Measurements from ENCODE around the gene TM4SF20.
"Not testable (repeated sequence)": the region's sequence is repeated elsewhere in the genome, so short reads cannot be mapped to it uniquely, and the experiment has no call there.

TM4SF20 gene

DNA sequence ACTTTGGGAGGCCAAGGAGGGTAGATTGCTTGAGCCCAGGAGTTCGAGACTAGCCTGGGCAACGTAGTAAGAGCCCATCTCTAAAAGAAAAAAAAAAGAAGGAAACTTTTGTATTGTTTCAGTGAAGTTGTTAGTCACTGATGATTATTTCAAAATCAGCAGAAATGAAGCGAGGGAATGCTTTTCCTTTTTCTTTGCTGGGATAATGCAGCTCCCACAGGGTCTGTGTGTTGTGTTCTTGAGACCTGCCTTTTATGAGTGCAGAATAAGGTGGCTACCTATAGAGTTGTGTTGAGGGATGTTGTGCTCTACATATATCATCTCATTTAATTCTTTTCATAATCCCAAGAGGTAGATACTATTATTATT lies 11.7 kb downstream of the TM4SF20 start:
- DNase-seq (ENCODE audit: low read depth in 2 of 2): no peak

DNA sequence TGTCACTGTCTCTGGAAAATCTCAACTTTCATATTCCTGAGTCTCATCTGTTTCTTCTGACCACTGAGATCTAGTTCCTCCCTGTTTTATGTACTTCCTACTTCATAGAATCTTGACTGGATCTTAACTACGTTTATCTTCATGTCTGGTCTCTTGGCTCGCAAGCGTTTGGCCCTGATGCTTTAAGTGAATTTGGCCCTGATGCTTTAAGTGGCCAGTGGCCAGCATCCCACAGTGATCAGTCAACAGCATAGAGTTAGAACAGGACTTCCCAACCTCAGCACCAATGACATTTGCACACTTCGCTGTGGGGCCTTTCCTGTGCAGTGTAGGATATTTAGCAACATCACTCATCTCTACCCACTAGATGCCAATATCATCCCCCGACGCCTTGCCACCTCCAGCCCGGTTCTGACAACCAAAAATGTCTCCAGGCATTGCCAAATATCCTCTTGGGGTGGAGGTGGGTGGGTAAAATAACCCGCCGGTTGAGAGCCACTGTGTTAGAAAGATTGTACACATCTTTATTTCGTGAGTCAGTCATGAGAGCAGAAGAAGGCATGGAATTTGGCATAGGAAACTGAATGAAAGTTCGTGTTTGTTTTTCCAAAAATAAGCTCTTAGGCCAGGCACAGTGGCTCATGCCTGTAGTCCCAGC lies 12.2 kb downstream of the TM4SF20 start:
- no peak for DNase-seq (ENCODE audit: low read depth in 2 of 2)

DNA sequence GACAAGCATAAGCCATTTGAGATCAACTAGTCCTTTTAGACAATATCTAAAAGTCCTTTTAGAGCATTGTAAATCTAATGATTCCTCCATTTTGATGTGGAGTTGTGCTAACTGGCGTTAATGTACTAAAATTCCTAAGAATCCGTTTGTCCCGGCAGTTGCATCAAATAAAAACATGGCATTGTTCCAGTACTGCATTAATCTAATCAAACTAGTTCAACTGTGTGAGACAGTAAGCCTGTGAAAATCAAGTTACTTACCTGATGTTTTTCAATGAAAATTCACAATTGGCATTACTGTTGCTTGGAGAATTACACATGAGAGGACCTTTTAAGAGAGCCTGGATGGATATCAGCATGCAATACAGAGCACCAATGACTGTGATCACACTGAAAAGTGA lies 13.3 kb downstream of the TM4SF20 start:
- DNase-seq (ENCODE audit: low read depth in 2 of 2): no peak

DNA sequence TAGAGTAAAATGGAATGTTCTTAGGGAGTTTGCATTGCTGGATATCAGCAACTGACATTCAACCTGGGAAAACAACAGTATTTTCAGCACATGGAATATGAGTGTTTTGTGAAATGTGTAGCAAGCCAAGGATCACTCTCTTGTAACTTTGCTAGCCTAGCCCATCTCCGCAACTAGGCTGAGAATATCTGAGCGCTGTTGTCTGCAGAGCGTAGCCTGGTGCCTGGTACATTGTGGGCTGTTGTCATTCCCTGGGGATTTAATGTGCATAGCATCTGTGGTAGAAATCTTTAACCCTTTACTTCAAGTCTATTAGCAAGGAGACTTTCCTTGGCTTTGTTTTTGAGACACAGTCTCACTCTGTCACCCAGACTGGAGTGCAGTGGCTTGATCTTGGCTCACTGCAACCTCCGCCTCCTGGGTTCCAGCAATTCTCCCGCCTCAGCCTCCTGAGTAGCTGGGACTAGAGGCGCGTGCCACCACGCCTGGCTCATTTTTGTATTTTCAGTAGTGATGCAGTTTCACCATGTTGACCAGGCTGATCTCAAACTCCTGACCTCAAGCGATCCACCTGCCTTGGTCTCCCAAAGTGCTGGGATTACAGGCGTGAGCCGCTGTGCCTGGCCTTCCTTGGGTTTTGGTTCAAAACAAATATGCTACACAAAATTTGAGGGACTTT lies 14.4 kb downstream of the TM4SF20 start:
- DNase-seq (ENCODE audit: low read depth in 2 of 2): not testable (repeated sequence)

DNA sequence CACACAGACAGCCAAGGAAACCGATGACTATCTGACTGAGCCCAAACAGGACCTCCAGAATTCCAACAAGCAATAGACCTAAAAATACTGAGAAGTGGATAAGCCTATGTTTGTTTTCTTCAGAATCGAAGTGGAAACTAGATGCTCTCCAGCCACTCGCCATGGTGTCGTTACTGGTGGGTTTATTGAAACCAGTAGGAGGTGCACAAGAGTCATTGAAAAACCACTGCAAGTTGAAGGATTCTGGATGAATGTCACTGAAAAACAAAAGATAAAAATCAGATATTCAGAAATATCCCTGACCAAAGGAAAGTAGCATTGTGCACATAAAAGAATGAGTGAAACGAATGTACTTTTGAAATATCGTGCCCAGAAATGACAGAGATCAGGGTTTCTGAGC lies 15.3 kb downstream of the TM4SF20 start:
- DNase-seq (ENCODE audit: low read depth in 2 of 2): no peak

DNA sequence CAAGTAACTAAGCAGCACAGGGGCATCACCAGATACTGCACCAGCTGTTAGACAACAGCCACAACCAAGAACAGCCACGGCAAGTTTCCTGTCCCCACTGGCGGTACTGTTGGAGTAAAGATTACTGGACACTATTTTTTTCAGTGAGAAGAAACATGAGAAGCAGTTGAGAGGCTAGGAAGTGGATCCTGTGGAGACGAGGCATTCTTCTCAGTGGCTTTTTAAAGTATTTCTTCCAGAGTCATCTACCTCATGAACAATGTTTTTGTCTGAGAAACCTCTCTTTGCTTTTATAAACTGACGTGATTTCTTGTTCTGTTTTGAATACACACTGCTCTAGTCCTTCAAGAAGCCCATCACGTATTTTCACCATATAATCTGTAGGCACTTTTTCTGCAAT lies 18.8 kb downstream of the TM4SF20 start:
- DNase-seq (ENCODE audit: low read depth in 2 of 2): no peak

DNA sequence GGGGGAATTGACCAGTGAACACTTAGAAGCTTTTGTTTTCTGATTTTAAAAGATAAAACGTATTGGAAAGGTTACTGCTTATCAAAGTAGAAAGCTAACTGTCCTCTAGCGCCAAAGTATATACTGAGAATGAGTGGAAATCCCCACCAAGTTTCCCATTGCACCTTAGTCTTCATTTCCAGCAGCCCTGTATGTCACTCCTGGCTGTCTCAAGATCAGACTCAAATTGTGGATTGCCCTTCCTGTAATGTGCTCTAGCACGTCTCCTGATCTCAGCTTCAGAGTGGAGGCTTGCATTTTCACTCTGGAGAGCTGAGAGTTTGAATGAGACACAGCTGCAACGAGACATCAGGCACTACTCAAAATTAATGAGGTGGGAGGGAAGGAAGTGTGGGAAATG lies 27.5 kb downstream of the TM4SF20 start:
- DNase-seq (ENCODE audit: low read depth in 2 of 2): no peak

DNA sequence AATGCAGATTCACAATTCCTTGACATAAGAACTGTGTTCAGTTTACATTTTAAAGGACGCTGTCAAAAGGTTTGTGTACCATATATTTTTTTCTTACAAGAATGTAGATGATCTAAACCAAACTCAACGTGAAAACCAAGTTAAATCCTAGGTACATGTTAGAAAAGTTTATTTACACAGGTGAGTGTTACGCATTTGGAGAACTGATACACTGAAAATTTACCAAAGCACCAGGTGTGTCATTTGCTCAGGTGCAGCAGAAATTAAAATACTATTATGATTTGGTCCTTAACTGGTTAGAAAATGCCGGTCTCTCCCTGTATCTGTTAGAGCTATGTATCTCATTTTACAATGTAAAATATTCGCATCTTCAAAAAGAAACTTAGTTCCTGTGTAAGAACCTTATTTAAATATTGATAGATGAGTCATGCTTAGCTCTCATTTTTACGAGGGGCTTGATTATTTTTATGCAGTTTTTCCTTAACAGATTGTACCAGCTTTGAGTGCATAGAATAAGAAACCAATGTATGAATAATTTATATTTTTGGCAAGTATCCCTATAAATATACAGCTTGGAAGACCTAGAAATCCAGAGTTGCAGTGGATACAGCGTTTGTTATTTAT lies 29.0 kb downstream of the TM4SF20 start:
- DNase-seq (ENCODE audit: low read depth in 2 of 2): no peak

DNA sequence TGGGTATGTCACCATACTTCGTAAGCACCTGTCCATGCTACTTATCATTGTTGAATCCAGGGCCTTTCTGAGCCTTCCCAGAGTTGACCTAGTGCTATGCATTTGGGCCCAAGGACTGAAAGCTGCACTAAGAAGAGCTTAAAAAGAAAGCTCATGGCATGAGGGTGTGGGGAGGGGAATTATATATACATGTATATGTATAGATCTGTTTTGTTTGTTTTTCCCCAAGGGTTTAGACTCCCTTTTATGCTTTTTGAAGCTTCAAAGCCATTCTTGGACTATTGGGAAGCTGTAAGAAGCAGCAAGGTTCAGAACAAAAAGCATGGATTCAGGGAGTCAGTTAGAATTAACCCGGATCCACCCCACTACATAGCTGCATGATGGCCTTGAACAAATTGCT lies 30.8 kb downstream of the TM4SF20 start:
- DNase-seq (ENCODE audit: low read depth in 2 of 2): no peak

DNA sequence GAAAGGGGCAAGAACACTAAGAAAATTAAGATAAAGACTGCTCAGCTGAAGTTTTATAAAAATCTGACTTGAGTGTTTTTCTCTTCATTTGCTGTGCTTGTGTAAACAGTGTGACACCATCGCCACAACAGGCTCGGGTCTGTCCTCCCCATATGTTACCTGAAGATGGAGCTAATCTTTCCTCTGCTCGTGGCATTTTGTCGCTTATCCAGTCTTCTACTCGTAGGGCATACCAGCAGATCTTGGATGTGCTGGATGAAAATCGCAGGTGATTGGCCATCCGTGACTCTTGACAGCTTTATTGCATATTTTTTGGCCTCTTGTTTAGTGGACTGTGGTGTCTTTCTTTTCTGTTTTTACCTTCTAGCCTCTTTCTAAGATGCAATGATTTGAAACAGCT lies 32.0 kb downstream of the TM4SF20 start:
- no peak for DNase-seq (ENCODE audit: low read depth in 2 of 2)

DNA sequence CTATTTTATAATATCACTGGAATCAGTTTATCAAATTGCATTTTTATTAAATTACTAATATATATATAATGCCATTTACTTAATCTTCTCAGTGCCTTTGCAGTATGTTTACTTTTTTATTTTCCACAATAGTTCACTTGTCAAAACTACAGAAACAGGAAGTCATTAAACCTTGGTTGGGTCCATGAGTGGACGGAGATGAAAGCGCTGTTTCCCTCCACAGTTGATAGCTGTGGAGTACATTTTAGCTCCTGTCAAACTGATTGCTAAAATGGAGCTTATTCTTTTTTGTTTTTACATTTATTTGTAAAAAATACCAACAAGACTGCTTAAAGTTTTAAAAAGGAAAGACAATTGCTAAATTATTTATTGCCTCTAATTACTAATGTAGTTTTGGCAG lies 34.9 kb downstream of the TM4SF20 start:
- DNase-seq (ENCODE audit: low read depth in 2 of 2): no peak

DNA sequence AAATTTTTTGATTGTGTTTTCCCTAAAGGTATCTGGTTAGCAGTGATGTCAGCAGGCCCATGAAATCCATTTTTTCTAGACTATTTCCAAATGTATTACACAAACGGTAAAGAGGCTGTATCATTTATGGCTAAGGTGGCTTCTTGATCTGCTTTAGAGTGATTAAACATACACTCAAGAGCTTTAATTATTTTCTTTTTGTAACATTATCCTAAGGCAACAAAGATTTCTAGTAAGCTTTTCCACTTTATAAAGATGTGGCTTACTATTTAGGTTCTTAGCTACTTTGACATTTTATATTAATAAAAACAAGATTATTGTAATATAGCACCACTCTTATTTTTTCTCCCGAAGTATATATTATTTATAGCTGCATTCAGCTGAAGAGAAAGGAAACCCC lies 37.6 kb downstream of the TM4SF20 start:
- DNase-seq (ENCODE audit: low read depth in 2 of 2): no peak

DNA sequence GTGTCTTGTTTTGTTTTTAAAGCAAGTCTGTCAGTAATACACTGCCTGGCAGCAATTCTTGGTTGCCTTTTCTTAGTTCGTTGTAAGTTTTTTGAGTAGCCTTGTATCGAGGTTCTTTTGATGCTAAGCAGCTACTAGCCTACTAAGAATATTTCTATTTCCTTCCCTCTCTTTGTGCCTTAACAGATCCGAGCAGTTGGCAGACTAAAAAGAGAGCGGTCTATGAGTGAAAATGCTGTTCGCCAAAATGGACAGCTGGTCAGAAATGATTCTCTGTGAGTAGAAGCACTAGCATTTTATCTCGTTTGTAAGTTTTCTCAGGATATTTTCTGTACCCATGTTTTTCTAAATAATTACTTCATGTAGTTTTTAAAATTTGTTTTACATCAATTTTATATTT lies 39.0 kb downstream of the TM4SF20 start:
- no peak for DNase-seq (ENCODE audit: low read depth in 2 of 2)

DNA sequence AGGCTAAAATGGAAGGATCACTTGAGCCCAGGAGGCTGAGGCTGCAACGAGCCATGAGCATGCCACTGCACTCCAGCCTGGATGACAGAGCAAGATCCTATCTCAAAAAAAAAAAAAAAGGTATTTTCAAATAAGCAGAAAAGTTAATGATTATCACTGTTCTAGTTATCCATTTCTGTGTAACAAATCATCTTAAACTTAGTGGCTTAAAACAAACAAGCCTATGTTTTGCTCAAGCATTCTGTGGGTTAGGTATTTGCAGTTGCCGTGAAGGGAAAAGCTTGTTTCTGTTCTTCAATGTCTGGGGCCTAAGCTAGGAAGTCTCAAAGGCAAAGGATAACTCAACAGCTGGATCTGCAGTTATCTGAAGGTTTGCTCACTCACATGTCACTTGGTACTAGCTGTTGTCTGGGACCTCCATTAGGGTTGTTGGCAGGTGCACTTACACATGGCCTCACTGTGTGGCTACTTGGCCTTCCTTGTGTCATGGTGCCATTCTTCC lies 40.0 kb downstream of the TM4SF20 start:
- no peak for DNase-seq (ENCODE audit: low read depth in 2 of 2)

DNA sequence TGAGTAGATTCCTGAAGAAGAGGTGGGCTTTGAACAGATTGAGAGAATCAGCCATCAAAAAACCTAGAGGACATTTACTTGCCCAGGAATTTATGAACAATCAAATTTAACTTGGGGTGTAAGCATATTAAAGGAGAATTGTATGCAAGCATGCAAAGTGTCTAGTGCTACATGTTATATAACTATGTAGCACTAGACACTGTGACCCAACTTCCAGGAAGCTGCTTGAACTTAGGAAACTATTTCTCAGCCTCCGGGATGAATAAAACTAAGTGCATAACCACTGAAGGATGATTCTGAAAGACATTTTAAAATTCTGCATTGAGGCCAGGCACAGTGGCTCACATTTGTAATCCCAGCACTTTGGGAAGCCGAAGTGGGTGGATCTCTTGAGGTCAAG lies 41.7 kb downstream of the TM4SF20 start:
- no peak for DNase-seq (ENCODE audit: low read depth in 2 of 2)

DNA sequence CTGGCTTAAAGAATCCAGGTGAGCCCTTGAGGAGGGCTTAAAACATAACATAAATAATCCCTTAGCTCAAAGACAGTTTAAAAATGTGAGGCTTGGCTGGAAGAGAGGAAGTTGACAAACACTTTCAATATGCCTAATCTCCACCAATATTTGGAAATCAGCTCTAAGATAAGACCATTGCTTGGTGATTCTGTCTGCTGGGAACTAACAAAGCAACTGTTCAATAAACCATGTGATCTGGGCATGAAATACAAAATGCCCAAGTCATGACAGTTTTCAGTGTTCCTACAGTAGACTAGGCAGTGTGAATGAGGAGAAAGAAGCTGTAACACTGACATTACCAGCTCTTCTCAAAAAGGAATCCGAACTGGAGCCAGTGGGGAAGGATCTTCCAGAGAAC lies 43.4 kb downstream of the TM4SF20 start:
- DNase-seq (ENCODE audit: low read depth in 2 of 2): no peak

DNA sequence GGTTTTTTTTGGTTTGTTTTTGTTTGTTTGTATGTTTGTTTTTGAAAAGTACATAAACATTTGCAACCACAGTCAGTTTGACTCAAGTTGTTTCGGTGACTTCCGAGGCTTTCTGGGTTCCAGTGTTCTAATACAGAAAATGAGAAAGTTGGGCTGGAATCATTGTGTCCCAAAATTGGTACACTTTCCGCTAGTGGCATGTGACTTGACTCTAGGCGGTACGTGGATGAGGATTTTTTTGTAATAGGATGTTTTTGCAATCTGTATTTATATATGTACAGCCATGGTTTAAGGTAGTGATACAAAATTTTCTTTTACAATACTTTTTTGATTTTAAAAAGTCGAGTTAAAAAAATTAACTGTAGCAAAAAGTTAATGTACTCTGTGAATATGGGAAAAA lies 52.3 kb downstream of the TM4SF20 start:
- DNase-seq (ENCODE audit: low read depth in 2 of 2): no peak

DNA sequence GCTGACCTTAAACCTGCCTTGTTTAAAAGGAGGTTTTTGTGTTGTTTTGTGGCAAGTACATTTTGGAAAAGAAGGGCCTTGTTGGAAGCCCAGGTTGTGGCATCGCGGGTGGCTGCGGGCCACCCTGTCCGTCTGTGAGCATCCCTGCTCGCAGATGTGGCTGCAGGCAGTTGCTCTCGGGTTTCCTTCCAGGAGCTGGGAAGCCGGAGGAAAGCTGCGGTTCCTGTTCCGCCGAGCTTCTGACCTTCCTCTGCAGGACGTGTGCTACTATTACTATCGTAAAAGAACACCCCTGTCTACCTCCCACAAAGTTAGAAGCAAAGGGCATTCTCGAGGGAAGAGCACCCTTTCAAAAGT lies 53.3 kb downstream of the TM4SF20 start:
- DNase-seq (ENCODE audit: low read depth in 2 of 2): no peak

DNA sequence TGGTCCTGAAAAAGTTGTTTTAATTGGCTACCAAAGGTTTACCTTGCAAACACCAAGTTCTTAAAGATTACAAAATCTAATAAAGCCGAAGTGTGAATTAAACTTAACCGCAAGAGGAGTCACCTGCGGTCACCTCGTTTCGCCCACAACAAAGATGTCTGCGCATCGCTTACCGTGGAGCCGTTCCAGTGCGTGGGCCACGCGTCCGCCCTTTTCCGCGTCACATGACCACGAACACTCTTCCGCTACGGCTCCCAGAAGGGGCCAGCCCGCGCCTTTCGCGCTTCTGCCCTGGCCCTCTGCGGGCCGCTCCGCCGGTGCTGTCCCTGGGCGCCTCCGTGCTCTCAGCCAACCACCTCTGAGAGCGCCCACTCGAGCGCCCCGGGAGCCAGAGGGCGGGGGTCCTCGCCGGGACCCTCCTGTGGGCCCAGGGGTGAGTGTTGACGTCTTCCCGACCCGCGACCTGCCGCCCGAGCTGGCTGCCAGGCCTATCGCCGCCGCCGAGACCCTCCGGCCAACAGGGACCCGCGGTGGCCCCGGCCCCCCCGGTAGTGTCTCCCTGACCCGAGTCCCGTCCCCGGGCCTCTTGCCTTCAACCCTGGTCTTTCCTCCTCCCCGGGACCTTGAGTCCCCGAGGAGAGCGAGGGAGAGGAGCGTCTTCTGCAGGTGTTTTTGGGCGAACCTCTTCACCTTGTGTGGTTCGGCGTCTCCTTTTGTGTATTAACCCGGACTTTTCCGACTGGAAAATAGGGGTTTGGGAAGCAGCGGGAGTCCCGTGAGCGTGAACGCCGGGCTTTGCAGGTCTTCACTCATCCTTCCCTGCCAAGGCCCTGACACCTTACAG lies 53.9 kb downstream of the TM4SF20 start, which contains the start of gene MFF:
Gene MFF (plus strand): TSS at position 257 of the 844 bp plus-strand sequence. CDS start 5,415 bp downstream, outside the sequence.
- peak; percentile 86 to 87 for DNase-seq (ENCODE audit: low read depth in 2 of 2)

DNA sequence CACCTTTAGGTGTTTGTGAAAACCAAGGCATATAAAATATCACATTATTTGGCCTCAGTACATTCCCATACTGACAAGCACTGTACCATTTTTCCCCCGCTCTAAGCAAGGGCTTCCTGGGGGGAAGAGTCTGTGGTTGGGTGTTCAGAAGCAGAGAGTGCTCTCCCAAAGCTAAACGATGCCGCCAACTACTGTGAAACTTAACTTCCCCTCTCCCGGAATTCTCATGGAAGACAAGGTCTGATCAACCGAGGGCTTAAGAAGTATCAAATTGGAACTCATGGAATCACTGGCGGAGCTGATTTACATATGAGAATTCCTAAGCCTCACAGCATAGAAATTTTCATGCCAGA lies 54.5 kb downstream of the TM4SF20 start:
- DNase-seq (ENCODE audit: low read depth in 2 of 2): no peak

DNA sequence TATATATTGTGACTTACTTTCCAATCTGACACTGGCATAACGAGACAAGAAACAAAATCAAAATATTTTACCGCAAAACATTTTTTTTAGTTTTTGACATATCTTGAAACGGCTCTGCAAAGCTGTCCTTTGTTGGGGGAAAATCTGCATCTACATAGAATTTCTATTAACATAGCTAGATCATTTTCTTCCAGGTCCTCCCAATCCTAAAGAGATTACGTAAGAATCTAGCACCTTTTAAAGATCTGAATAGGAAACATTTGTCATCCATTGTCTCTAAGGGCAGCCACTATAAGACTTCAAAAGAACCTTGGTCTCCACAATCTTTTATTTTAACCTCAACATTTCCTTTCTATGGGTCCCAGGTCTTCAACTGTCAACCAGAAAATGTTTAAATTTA lies 55.3 kb downstream of the TM4SF20 start:
- DNase-seq (ENCODE audit: low read depth in 2 of 2): no peak

DNA sequence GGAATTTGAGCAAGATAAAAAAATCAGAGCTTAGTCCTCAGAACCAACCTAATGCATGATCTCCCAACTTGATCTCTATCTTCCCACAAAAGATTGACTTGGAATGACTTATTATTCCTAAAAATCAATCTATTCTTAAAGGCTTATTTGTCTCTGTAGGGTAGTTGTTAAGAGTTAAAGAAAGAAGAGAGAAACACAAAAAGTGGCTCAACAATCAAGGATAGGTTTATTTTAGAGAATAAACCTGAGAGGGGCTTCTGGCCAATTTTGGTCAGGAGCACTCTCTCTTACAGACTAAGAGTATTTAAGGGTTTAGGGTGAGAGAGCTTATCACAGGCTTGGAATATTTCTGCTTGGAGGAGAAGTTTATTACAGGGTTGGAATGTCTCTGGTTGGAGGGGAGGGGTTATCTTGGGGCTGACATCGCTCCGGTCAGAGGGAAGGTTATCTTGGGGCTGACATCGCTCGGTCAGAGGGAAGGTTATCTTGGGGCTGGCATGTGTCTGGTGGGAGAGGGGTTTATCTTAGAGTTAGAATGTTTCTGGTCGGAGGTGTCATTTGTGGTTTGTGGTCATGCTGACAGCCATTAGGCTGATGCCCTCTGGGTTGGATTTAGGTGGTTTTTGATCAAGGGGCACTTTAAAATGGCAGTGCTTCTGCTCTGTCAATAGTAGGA lies 56.4 kb downstream of the TM4SF20 start:
- DNase-seq (ENCODE audit: low read depth in 2 of 2): no peak

All from stimulated activated CD8-positive, alpha-beta memory T cell treated with anti-CD3 and anti-CD28 coated beads, Interleukin-2, amount 100 ng/mL, for 1 hour (primary cell).